HEK293 (cell line): ENCODE measurements around the gene MTG1.
A peak's percentile ranks its signal among the peaks of the same experiment; 100 is the strongest.

ENCODE experiments used
- CTCF ChIA-PET: fragments of 350-600 bp; formaldehyde crosslinking; extraction: SDS; loops from one replicate; lab custom pipeline; 2021; ENCODE audit warnings: antibody characterized with exemption; lab: Yijun Ruan, JAX
- POLR2A ChIA-PET: fragments of 300-600 bp; formaldehyde crosslinking; extraction: SDS; loops from one replicate; lab custom pipeline; 2020; ENCODE audit warnings: antibody characterized with exemption, inconsistent platforms; lab: Yijun Ruan, JAX
- H3K27ac ChIP-seq: fragments of 200-500 bp; sonication (Bioruptor generic); 2 replicates; pipeline ENCODE4 v1.5.1; 2014; ENCODE audit warnings: low read depth, low read length, control low read depth, inconsistent platforms; ENCODE audit errors: extremely low read depth
- H3K36me3 ChIP-seq, 2 experiments: fragments of 200-500 bp in 1 of 2; sonication (Bioruptor generic) in 1 of 2; 1 replicate in 1 of 2; 2 replicates in 1 of 2; pipeline ENCODE4 v1.5.1; 2014 to 2017; ENCODE audit warnings: inconsistent platforms in 2 of 2, low read length in 2 of 2; ENCODE audit not compliant: control insufficient read depth in 2 of 2, insufficient read depth in 1 of 2
- H3K4me1 ChIP-seq: fragments of 200-500 bp; sonication (Bioruptor generic); 2 replicates; pipeline ENCODE4 v1.5.1; 2014; ENCODE audit warnings: mild to moderate bottlenecking, low read length, inconsistent platforms; ENCODE audit not compliant: control insufficient read depth, insufficient read depth
- H3K4me3 ChIP-seq: 2 replicates; pipeline ENCODE4 v1.5.1; 2011; ENCODE audit warnings: low read depth, mild to moderate bottlenecking, control low read depth, low read length, moderate library complexity
- H3K9me3 ChIP-seq: fragments of 200-500 bp; sonication (Bioruptor generic); 2 replicates; pipeline ENCODE4 v1.5.1; 2014; ENCODE audit warnings: low read depth, low read length, inconsistent platforms; ENCODE audit not compliant: control insufficient read depth, insufficient read depth
- BCL11A ChIP-seq: fragments of 450-650 bp; formaldehyde crosslinking; IDR thresholded peaks from 2 replicates; pipeline ENCODE4 v1.5.1; 2016; ENCODE audit warnings: low read depth, missing biosample characterization, missing genetic modification characterization
- ELK4 ChIP-seq: IDR thresholded peaks from 2 replicates; pipeline ENCODE4 v1.6.1; 2011; ENCODE audit warnings: mild to moderate bottlenecking, low read depth, low read length, borderline replicate concordance
- KLF1 ChIP-seq: fragments of 450-650 bp; formaldehyde crosslinking; IDR thresholded peaks from 2 replicates; pipeline ENCODE4 v1.5.1; 2016; ENCODE audit warnings: missing biosample characterization, missing genetic modification characterization
- KLF17 ChIP-seq: fragments of 450-650 bp; formaldehyde crosslinking; IDR thresholded peaks from 2 replicates; pipeline ENCODE4 v1.5.1; 2016; ENCODE audit warnings: missing biosample characterization, missing genetic modification characterization
- SETDB1 ChIP-seq: IDR thresholded peaks from one replicate; pipeline ENCODE4 v1.6.1; 2017; ENCODE audit warnings: mild to moderate bottlenecking, low read length, moderate library complexity, mixed read lengths; ENCODE audit not compliant: insufficient read length
- ZFHX2 ChIP-seq: fragments of 450-650 bp; formaldehyde crosslinking; conservative IDR thresholded peaks from 2 replicates; pipeline ENCODE4 v1.5.1; 2016; ENCODE audit warnings: missing biosample characterization, missing genetic modification characterization
- ZNF146 ChIP-seq: fragments of 450-650 bp; formaldehyde crosslinking; IDR thresholded peaks from 2 replicates; pipeline ENCODE4 v1.5.1; 2016; ENCODE audit warnings: missing biosample characterization, missing genetic modification characterization
- ZNF335 ChIP-seq: fragments of 450-650 bp; formaldehyde crosslinking; conservative IDR thresholded peaks from 2 replicates; pipeline ENCODE4 v1.5.1; 2016; ENCODE audit warnings: missing biosample characterization, missing genetic modification characterization
- ZNF510 ChIP-seq: fragments of 450-650 bp; formaldehyde crosslinking; IDR thresholded peaks from 2 replicates; pipeline ENCODE4 v1.5.1; 2018; ENCODE audit warnings: mild to moderate bottlenecking, missing genetic modification characterization, missing biosample characterization; ENCODE audit not compliant: insufficient replicate concordance
- ZNF558 ChIP-seq: fragments of 450-650 bp; formaldehyde crosslinking; IDR thresholded peaks from 2 replicates; pipeline ENCODE4 v1.5.1; 2016; ENCODE audit warnings: missing biosample characterization, missing genetic modification characterization
- ZNF560 ChIP-seq: fragments of 450-650 bp; formaldehyde crosslinking; IDR thresholded peaks from 2 replicates; pipeline ENCODE4 v1.5.1; 2017; ENCODE audit warnings: missing biosample characterization, missing genetic modification characterization, borderline replicate concordance
- ZNF645 ChIP-seq: fragments of 450-650 bp; formaldehyde crosslinking; IDR thresholded peaks from 2 replicates; pipeline ENCODE4; 2016; ENCODE audit warnings: missing biosample characterization, missing genetic modification characterization
- ZNF692 ChIP-seq: fragments of 450-650 bp; formaldehyde crosslinking; IDR thresholded peaks from 2 replicates; pipeline ENCODE4 v1.5.1; 2016; ENCODE audit warnings: missing biosample characterization, missing genetic modification characterization
- TF ChIP-seq, protein P1 (sequence below): fragments of 450-650 bp; formaldehyde crosslinking; IDR thresholded peaks from 2 replicates; pipeline ENCODE4 v1.5.1; 2016; ENCODE audit warnings: missing biosample characterization, missing genetic modification characterization

Gene MTG1

GRCh38 chr10:133446979-133447378 is 53.0 kb downstream of the MTG1 start (continued):
- TF ChIP-seq, protein P1, sequence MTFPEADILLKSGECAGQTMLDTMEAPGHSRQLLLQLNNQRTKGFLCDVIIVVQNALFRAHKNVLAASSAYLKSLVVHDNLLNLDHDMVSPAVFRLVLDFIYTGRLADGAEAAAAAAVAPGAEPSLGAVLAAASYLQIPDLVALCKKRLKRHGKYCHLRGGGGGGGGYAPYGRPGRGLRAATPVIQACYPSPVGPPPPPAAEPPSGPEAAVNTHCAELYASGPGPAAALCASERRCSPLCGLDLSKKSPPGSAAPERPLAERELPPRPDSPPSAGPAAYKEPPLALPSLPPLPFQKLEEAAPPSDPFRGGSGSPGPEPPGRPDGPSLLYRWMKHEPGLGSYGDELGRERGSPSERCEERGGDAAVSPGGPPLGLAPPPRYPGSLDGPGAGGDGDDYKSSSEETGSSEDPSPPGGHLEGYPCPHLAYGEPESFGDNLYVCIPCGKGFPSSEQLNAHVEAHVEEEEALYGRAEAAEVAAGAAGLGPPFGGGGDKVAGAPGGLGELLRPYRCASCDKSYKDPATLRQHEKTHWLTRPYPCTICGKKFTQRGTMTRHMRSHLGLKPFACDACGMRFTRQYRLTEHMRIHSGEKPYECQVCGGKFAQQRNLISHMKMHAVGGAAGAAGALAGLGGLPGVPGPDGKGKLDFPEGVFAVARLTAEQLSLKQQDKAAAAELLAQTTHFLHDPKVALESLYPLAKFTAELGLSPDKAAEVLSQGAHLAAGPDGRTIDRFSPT (tag by site-specific recombination): no peak
- TF ChIP-seq ZNF510 (tag by site-specific recombination) (no peak), ZNF560 (tag by site-specific recombination) (no peak), ZNF146 (tag by site-specific recombination) (no peak), ZFHX2 (tag by site-specific recombination) (no peak), KLF1 (tag by site-specific recombination) (no peak), ZNF645 (tag by site-specific recombination) (no peak), ZNF335 (no peak), KLF17 (tag by site-specific recombination) (no peak), BCL11A (tag by site-specific recombination) (no peak)

GRCh38 chr10:133448120-133448519 is 54.2 kb downstream of the MTG1 start:
- Histone ChIP-seq H3K27ac (no peak overlapping the region), H3K36me3 (peaks cover 0 to 7% of the 10 kb centered on the region in 2 experiments; a peak in 1 of 3 replicates), H3K9me3 (no peaks in the 10 kb centered on the region), H3K4me1 (no peaks in the 10 kb centered on the region), H3K4me3 (no peak overlapping the region)
- ChIA-PET POLR2A (no interaction called here), CTCF (interaction anchor here (1.5 to 1.6 kb wide), 2 partner anchors 9 to 10 kb away, joined by 4 to 5 read pairs; no protein-coding TSS in a partner anchor)
- TF ChIP-seq SETDB1: peak; percentile 59
- no peak for TF ChIP-seq ELK4

- ChIA-PET CTCF (interaction anchor here (1.0 kb wide), 1 partner anchor 14 kb away, joined by 4 read pairs; no protein-coding TSS in a partner anchor), POLR2A (interaction anchor here (0.6 kb wide), 1 partner anchor 302 kb away, joined by 3 read pairs; no protein-coding TSS in a partner anchor)
- no peak for TF ChIP-seq ZNF692
- peak; percentile 96 for TF ChIP-seq ZNF558 (tag by site-specific recombination)
- no peak overlapping the region for H3K27ac ChIP-seq
- H3K9me3 ChIP-seq: no peaks in the 10 kb centered on the region
- no peaks in the 10 kb centered on the region for H3K4me1 ChIP-seq
- no peak overlapping the region for H3K4me3 ChIP-seq
- H3K36me3 ChIP-seq: no peaks in the 10 kb centered on the region
These were observed 57.4 kb downstream of the MTG1 start for GRCh38 chr10:133451346-133451745.
